HG03354 (cell line): Measurements from ENCODE around the gene CD99L2.
"Not testable (repeated sequence)": the region's sequence is repeated elsewhere in the genome, so short reads cannot be mapped to it uniquely, and the experiment has no call there.

Experiments used
- ATAC-seq: cut with Tn5 transposase; IDR thresholded peaks from one replicate; pipeline ENCODE4 v1.9.1; 2021; ENCODE audit warnings: mild to moderate bottlenecking; ENCODE audit not compliant: unreplicated experiment, poor library complexity, severe bottlenecking

Gene CD99L2

DNA sequence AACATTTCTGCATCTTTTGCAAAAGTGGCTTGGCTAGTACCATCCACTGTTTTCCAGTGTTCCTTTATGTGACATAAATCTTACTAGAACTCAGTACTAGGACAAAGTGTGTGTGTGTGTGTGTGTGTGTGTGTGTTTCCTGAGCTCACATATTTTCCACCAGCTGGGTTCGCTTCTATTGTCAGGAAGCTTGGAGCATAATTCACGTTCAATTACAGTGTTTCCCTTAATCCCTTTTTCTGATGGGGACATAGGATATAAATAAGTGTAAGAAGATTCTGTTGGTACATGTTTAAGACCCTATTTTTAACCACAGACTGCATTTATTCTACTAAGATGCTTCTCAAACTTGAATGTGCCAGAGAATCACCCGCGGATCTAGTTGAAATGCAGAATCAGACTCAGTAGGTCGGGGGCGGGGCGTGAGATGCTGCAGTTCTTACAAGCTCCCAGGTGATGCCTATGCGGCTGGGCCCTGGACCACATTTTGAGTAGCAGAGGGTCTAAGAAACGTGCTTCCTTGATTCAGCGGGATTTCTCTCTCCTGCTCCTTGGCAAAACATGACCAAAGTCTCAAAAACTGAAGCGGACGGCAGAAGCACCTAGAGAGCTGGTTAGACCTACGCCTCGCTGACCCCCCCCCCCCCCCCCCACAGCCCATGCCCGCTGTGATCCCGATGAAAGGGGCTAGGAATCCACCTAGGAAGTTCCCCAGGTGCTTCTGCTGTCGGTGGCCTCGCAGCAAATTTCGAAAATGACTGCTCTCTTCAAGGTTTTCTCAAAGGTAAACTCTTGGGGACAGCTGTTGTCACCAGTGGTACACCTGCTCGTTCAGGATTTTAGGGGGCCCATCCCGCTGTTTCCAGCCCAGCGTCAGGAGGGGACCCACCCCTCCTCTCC lies 797 bp downstream of the CD99L2 start:
- no peak for ATAC-seq

DNA sequence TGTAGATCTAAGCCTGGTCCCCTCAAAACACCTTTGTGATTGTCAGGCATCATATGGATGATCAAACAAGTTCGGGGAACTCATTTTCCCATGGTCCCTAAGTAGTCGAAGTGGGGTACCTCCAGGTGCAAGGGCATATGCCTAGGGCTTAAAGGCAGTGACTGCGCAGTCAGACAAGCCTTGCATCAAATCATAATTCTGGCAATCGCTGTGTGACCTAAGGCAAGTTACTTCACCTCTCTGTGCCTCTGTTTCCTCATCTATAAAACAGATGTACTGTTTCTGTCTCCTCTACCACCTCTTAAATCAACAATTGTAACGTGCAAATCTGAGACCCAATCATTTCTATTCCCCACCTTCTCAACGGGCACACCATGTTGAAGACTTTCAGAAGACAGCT lies 1.8 kb downstream of the CD99L2 start:
- no peak for ATAC-seq

DNA sequence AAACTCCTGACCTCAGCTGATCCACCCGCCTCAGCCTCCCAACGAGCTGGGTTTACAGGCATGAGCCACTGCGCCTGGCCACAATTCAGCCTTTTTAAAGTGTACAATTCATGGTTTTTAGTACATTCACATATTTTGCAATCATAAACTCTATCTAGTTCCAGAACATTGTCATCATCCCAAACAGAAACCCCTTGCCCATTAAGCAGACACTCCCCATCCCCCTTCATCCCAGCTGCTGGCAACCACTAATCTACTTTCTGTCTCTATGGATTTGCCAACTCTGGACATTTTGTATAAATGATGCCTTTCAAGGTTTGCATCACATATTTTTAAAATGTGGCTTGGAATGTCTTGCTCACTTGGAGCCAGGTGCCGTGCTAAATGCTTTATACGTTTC lies 4.5 kb downstream of the CD99L2 start:
- ATAC-seq = no peak

DNA sequence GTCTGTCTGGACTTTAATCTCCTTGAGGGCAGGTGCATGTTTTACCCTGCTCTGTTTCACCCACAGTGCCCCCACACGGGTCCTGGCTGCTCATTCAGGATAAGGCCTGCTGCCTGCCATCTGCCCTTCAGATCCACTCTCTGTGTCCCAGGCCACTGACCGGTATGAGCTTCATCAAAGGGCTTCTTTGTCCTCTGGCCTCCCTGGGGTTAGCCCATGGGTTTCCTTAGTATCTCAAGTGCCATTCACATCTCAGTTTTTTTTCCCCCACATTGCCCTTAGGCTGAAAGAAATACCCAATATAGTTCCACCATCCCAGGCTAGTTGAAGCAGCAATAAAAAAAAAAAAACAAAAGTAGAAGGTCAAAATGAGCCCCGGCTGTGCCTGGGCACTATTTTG lies 9.3 kb downstream of the CD99L2 start:
- ATAC-seq = no peak

DNA sequence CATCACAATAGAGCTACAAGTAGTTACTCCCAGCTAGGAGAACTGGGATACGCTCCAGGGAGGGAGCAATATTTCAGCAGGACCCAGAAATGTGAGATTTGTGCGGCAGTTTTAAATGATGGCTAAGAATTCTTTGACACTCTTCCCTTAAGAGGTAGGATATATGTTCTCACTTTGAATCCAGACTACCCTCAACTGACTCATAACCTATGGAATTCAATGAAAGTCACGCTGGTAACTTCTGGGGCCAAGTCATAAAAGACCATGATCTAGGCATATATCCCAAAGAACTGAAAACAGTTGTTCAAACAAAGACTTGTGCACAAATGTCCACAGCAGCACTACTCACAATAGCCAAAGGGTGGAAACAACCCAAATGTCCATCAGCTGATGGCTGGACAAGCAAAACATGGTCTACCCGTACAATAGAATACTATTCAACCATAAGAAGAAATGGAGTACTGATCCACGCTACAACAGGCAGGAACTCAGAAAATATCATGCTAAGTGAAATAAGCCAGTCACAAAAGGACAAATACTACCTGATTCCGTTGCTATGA lies 10.5 kb downstream of the CD99L2 start:
- no peak for ATAC-seq

DNA sequence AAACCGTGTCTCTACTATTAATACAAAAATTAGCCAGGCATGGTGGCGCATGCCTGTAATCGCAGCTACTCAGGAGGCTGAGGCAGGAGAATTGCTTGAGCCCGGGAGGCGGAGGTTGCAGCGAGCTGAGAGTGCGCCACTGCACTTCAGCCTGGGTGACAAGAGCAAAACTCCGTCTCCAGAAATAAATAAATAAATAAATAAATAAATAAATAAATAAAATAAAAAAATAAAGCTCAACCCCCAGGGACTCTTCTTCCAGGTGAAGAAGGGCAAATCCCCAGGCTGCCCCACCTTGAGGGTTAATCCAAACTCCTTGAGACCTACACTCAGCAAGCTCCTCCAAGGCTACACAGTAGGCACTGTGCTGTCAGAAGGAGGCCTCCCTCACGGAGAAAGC lies 11.2 kb downstream of the CD99L2 start:
- ATAC-seq = not testable (repeated sequence)

DNA sequence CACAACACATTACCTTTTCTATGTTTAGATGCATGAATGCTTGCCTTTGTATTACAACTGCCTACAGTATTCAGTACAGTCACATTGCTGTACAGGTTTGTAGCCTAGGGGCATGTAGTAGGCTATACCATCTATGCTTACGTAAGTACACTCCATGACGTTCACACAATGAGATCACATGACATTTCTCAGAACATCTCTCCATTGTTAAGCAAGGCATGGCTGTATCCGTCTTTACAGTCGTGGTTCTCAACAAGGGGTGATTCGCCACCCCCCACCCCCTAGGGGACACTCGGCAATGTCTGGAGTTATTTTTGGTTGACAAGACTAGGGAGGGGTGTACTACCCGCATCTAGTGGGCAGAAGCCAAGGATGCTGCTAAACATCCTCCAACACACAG lies 12.1 kb downstream of the CD99L2 start:
- ATAC-seq = no peak

DNA sequence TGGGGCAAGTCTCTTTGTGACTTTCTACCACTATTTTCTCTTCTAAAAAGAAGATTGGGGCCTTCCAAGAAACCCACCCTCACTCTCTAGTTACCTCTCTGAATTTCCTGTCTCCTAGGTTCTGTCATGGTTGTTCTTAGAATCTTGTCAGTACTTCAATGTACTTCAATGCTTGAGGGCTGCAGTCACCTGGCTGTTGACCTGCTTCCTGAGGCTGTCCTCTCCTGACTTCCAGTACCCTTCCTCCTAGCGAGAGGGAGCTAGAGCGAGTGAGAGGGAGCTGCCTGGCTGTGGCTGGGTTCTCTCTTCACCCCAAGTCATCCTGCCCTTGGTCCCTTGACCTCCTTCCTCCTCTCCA lies 17.7 kb downstream of the CD99L2 start:
- ATAC-seq = no peak

DNA sequence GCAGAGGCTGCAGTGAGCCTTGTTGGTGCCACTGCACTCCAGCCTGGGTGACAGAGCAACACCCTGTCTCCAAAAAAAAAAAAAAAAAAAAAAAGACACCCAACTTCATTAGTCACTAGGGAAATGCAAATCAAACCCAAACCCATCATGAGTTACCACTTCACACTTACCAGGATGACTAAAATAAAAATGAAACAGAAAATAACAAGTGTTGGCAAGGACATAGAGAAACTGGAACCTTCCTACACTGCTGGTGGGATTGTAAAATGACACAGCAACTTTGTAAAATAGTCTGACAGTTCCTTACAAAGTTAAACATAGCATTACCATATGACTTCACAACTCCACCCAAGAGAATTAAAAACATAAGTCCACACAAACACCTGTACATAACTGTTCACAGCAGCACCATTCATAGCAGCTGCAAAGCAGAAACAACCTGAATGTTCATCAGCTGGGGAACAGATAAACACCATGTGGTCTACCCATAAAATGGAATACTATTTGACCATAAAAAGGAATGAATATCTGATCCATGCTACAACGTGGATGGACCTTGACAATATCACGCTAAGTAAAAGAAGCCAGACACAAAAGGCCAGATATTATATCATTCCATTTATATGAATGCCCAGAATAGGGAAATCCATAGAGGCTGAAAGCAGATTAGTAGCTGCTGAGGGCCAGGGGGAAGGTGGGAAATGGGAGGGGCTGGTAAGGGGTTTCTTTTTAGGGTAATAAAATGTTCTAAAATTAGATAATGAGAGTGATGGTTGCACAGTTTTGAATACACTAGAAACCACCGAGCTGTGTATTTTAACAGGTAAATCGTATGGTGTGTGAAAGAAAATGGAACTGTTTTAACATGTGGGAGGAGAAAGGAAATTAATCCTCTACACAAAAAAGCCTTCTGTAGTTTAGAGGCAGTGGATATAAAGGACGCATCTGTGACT lies 18.3 kb downstream of the CD99L2 start:
- peak; percentile 90 for ATAC-seq

DNA sequence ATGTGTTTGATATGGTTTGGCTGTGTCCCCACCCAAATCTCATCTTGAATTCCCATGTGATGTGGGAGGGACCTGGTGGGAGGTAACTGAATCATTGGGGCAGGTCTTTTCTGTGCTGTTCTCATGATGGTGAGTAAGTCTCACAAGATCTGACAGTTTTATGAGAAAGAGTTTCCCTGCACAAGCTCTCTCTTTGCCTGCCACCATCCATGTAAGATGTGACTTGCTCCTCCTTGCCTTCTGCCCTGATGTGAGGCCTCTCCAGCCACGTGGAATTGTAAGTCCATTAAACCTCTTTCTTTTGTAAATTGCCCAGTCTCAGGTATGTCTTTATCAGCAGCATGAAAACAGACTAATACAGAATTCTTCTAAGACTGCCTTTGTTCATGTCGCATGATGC lies 22.8 kb downstream of the CD99L2 start:
- ATAC-seq = not testable (repeated sequence)

DNA sequence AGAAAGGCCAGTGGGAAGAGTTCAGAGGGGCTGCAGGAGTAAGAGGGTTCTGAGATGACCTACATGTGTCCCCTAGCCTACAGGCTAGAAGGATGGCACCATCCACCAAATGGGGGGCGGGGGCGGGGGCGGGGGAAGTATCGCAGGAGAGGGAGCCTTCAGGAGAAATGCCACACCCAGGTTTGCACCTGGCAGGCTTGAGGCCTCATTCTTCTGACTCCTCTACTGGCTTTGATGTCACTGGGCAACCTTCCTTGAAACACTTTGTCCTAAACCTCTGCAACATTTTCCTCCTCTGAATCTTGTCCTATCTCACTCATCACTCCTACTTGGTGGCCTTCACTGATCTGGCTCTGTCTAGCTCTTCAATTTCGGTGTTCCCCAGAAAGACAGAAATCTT lies 24.0 kb downstream of the CD99L2 start:
- ATAC-seq = no peak

DNA sequence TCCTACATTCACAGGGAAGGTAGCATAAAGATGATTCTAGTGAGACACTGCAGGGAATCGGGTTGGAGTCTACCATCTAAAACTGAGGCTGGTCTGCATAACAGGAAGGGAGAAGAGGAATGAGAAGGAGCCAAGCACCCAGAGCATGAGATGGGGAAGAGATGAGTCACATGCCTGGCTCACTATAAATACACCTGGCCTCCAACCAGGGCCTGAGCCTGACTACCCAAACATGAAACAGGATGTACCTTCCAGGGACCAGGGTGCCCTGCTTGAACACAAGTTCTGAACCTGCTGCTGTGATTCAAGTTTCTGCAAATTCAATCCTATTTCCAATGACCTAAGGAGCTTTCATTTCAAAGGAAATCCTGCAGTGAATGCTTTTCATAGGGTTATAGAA lies 24.9 kb downstream of the CD99L2 start:
- ATAC-seq = peak; percentile 62

DNA sequence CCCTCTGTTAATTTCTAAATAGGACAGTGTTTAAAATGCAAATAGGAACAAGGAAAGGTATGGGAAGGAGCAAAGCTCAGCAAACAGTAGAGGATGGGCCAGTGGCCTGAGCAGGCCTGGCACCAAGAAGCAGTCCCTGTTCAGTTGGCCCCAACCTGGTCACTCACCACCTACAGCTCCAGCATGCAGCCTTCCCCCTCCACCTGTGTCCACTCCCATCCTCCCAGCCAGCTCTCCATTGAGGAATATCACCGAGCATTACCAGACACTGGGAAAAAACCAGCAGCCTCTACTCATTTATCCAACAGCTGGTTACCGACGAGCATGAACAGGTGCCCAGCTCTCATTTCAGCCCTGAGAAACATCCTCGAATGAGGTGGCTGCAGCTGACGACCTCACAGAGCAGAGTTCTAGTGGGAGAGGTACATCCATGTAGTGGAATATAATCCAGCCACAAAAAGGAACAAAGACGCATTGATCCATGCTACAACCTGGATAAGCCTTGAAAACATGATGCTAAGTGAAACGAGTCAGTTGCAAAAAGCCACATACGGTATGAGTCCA lies 25.6 kb downstream of the CD99L2 start:
- ATAC-seq = no peak

DNA sequence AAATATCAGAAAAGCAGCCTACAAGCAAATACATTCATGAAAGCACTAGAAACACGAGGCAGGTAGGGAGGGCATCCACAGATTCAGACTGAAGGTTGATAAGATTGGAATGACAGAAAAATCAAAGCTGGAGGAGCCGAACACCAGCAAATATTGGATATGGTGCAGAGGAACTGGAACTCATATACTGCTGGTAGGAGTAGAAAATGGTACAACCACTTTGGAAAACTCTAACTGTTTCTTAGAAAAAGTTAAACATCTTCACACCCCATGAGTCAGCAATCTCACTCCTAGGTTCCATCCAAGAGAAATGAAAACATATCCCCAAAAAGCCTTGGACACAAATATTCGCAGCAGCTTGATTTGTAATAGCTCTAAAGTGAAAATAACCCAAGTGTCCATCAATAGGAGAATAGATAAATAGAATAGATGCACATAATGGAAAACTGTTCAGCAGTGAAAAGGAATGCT lies 27.1 kb downstream of the CD99L2 start:
- no peak for ATAC-seq

DNA sequence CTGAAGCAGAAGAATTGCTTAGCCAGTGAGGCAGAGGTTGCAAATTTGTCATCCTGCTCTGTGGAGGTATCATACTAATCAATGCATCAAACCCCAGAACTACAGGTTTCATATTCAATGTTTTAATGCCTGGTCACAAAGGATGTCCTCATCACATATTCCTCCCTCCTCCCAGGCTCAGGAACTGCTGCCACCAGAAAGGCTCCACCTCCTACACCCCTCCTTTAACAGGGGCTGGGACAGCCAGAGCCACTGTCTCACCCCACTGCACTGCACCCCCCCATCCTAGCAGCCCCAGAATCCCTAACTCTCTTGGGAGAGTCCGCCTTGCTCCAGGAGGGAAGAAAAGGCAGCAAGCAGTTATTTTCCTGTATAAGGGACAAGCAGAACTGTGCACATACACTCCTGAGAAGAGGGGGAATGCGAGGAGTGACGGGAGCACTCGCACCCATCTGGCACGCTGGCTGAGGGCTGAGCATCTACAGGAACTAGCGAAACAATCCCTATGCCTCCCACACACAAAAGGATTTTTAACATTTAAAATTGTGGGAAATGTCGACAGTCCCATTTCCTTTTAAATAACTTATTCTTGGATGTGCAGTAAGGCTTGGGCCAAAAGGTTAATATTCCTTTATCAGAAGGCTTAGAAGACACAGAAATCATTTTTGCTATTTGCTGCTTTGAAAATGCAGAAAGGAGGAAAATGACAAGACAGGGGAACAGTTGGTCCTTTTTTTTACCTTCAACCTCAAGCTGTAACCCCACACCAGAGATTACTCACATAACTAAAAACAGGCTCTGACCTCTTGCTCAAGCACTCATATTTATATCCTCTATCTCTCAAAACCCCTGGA lies 27.8 kb downstream of the CD99L2 start:
- ATAC-seq = peak; percentile 50

DNA sequence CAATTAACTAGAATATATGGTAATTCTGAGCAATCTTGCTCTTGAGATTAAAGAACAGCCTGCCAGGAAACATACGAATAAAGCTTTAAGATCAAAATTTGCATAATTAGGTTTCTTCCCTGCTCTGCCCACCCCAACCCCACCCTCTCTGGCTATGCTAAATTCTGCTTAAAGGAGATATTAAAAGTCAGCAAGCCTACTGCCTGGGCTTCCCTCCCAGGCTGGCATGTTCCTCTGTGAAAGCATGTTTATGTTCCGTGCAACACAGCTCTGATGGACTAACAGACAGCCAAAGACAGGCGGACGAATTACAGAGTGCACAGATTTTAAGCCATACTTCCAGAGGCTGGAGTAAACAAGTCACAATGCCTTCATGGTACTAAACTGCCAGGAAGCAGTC lies 28.4 kb downstream of the CD99L2 start:
- no peak for ATAC-seq

DNA sequence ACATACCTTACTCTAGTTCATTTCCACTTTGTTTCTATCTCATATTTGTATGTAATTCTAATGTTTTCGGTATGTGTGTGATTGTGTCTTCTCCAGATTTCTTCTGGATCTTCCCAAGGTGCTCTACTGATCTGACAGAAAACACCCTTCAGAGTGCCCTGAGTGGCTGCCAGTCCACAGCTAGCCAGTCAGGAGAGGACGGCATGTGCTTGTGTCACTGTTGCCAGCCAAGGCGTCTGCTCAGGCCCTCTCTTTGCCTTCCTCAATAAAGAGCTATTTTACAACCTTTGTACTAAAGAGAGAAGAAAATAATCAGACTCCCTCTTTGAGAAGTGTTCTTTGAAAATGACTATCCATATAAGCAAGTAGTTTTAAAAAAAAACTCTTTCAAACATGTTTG lies 29.0 kb downstream of the CD99L2 start:
- ATAC-seq = no peak

DNA sequence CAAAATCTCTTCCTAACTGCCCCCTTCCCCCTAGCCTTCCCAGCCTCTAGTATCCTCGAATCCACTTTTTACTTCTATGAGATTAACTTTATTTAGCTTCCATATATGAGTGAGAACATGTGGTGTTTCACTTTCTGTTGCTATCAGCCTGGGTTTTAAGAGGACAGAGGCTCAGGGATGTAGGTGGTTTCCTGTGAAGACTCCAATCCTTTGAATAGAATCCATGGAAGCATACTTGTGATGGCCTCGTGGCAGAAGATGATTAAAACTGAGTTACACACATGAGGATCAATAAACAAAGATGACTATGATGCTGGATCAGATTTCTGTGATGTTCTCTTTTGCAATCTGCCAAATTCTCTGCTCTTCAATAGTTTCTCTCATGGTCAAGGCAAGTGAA lies 29.8 kb downstream of the CD99L2 start:
- ATAC-seq = no peak

DNA sequence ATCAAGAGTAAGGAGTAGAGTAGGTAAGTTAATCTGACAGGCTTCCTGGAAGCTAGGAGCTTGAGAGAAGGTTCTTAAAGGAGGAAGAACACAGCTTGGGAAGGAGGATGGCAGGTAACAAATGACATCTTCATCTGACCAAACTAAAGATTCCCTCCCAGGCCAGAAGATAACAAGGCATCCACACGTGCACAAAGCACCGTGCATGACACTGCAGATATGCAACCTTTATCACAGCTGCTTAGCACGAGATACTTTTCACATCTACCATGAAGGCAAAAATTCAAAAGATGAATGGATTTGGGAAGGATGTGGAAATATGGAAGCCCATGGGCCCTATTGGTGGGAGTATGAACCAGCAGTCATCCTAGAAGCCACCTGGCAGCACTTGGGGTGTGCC lies 34.3 kb downstream of the CD99L2 start:
- ATAC-seq = no peak
